AG09309 (cell line): ENCODE measurements around the gene CDT1.

Experiments used
- DNase-seq: peaks from one replicate; pipeline ENCODE4 v3.0.0-alpha.2; 2010; ENCODE audit warnings: low read depth
- H3K4me3 ChIP-seq: 2 replicates; pipeline ENCODE4 v1.5.1; 2011; ENCODE audit warnings: mild to moderate bottlenecking, low read depth, low read length, moderate library complexity; ENCODE audit not compliant: control insufficient read depth
- CTCF ChIP-seq: IDR thresholded peaks from 2 replicates; pipeline ENCODE4 v1.5.1; 2011; ENCODE audit warnings: mild to moderate bottlenecking, low read depth, low read length, inconsistent platforms; ENCODE audit not compliant: insufficient read depth, control insufficient read depth; ENCODE audit errors: missing control alignments

CDT1 gene

GRCh38 chr16:88773812-88774291 lies 29.7 kb upstream of the CDT1 start:
- H3K4me3 ChIP-seq: no peak overlapping the region; the same call in 1 of the 2 replicates
- no peak for DNase-seq
- TF ChIP-seq CTCF: no peak

GRCh38 chr16:88774544-88775393 lies 28.8 kb upstream of the CDT1 start:
- no peak for DNase-seq
- H3K4me3 ChIP-seq: no peak overlapping the region
- TF ChIP-seq CTCF: no peak

GRCh38 chr16:88775825-88776224 lies 27.8 kb upstream of the CDT1 start:
- no peak overlapping the region for H3K4me3 ChIP-seq
- DNase-seq: no peak
- no peak for TF ChIP-seq CTCF

- H3K4me3 ChIP-seq: no peak overlapping the region
- DNase-seq: no peak
- TF ChIP-seq CTCF: no peak
Measured at GRCh38 chr16:88777471-88778270, 25.9 kb upstream of the CDT1 start.

GRCh38 chr16:88778271-88778525 lies 25.4 kb upstream of the CDT1 start:
- no peak for DNase-seq
- H3K4me3 ChIP-seq: no peak overlapping the region
- TF ChIP-seq CTCF: no peak

- DNase-seq: no peak
- H3K4me3 ChIP-seq: no peak overlapping the region
- no peak for TF ChIP-seq CTCF
Measured at GRCh38 chr16:88778541-88779065, 25.0 kb upstream of the CDT1 start.
